Measurements from ENCODE around the gene AIMP2. TPM values are rescaled to one million over a fixed set of nuclear protein-coding genes. Genes with fewer than 3 reads are reported as not detected.

Gene AIMP2
- total and polyA plus RNA-seq, 2 of the 8 experiments (the other 6 are each of a cell fraction or from before 2014, with no cell fraction given): 85.6 to 99.0 TPM

DNA sequence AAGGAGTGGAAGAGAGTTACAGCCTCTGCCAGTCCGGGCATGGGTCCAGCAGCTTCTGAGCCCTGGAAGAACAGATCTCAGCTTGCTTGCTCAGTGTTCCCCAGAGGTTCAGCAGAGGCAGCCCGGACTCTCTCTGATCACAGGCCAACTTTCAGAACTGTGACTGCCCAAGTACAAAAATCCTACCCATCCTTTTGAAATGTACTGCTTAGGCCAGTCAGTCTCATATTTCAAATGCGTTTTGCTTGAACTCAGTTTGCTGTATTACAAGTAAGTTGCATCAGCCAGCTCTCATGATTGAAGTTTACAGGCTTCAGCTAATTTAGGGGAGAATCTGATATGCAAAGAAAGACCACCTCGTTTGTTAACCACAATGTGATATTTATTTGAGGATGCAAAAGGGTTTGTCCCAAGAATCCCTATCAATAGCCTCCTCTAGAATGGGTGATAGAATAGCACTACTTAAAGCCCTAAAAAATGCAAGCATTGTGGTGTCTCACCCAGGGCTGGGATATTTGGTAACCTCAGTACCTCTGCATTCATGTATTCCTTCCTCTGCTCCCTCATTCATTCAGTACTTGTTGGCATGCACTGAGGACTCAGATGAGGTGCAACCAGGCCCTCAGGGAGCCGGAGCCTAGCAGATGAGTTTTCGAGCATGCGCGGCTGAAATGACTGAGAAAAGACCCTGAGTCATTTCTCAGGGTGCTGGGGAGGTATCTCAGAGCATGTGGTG lies 7.0 kb downstream of the AIMP2 start:
- H3K27ac ChIP-seq (ENCODE audit: low read depth, low read length): no peak overlapping the region
- no peaks in the 10 kb centered on the region for H3K23me2 ChIP-seq (ENCODE audit: low read depth, low read length)
- H2AFZ ChIP-seq (ENCODE audit: low read length): no peak overlapping the region

More for the DNA sequence above, 7.0 kb downstream of the AIMP2 start:
- Histone ChIP-seq H2BK12ac (ENCODE audit: low read depth, low read length) (no peak overlapping the region), H3K18ac (ENCODE audit: extremely low read depth, low read length) (no peak overlapping the region), H3K36me3 (ENCODE audit: control insufficient read depth in 2 of 4, insufficient read depth in 4 of 4, low read length in 3 of 4) (peaks cover 36 to 84% (median 57%) of the 10 kb centered on the region in 4 experiments), H4K91ac (replicated peaks; ENCODE audit: insufficient read length, low read length) (no peak overlapping the region), H3K9ac (replicated peaks in 1 of 4; ENCODE audit: extremely low read depth in 1 of 4, low read depth in 3 of 4, low read length in 3 of 4) (no peak overlapping the region; a peak in 1 of 7 replicates), H3K4ac (replicated peaks; ENCODE audit: insufficient read length, low read depth, low read length) (no peak overlapping the region), H4K5ac (ENCODE audit: insufficient read length, low read depth, low read length) (no peak overlapping the region), H3K4me2 (ENCODE audit: insufficient read depth in 1 of 2, low read depth in 2 of 2, low read length in 2 of 2) (no peak overlapping the region), H2AK5ac (ENCODE audit: low read depth, low read length) (no peak overlapping the region), H3K79me1 (ENCODE audit: low read depth, low read length) (peaks cover 4% of the 10 kb centered on the region), H3K27me3 (replicated peaks in 1 of 4; ENCODE audit: control insufficient read depth in 3 of 4, extremely low read depth in 1 of 4, insufficient read depth in 3 of 4, low read length in 3 of 4) (no peaks in the 10 kb centered on the region), H2BK20ac (ENCODE audit: low read length) (no peak overlapping the region), H2BK120ac (replicated peaks; ENCODE audit: low read depth, low read length) (no peak overlapping the region), H3K14ac (ENCODE audit: insufficient read length) (no peak overlapping the region), H4K20me1 (replicated peaks in 1 of 2; ENCODE audit: control insufficient read depth in 1 of 2, insufficient read depth in 2 of 2, low read length in 2 of 2) (peaks cover 2 to 11% of the 10 kb centered on the region in 2 experiments), H2BK5ac (ENCODE audit: low read depth, low read length) (no peak overlapping the region), H3K79me2 (ENCODE audit: control insufficient read depth in 1 of 2, insufficient read depth in 2 of 2, low read length in 2 of 2) (peaks cover 2 to 32% of the 10 kb centered on the region in 2 experiments; a peak in 3 of 4 replicates), H3K9me3 (ENCODE audit: insufficient read depth in 2 of 2, low read depth in 1 of 2, low read length in 1 of 2) (no peaks in the 10 kb centered on the region), H3K4me3 (ENCODE audit: extremely low read depth in 1 of 4, insufficient read depth in 2 of 4, low read depth in 3 of 4, low read length in 4 of 4) (no peak overlapping the region), H3K56ac (replicated peaks; ENCODE audit: insufficient read length, low read depth, low read length) (no peak overlapping the region), H3K4me1 (replicated peaks in 1 of 4; ENCODE audit: control insufficient read depth in 3 of 4, insufficient read depth in 4 of 4, low read length in 3 of 4) (peaks cover 0 to 1% (median 0%) of the 10 kb centered on the region in 4 experiments; a peak in 1 of 7 replicates), H3K23ac (ENCODE audit: insufficient read length) (no peak overlapping the region), H2BK15ac (ENCODE audit: low read length) (no peak overlapping the region), H4K8ac (ENCODE audit: extremely low read depth, insufficient read depth, low read length) (no peak overlapping the region)
- WGBS, 2 experiments (ENCODE audit: extremely low coverage in 1 of 2, insufficient coverage in 1 of 2, insufficient read length in 1 of 2, insufficient replicate concordance in 2 of 2, low coverage in 1 of 2, low lambda C conversion rate in 2 of 2, missing lambda C conversion rate in 1 of 2): 89% methylated on average over 8 of the region's 8 CpGs; no CpG with 5 or more reads in 1 of the 2 experiments
- FAIRE-seq (no peak), DNase-seq (ENCODE audit: low read depth in 1 of 2, low spot score in 2 of 2) (no peak)
- CTCF ChIA-PET (ENCODE audit: partially characterized antibody): interaction anchor here (1.6 to 4.5 kb wide), 3 partner anchors 10 to 160 kb away, joined by 3 to 31 read pairs (median 8); no protein-coding TSS in a partner anchor
- POLR2A ChIA-PET (ENCODE audit: partially characterized antibody): interaction anchor here (1.1 to 1.8 kb wide), 4 partner anchors 9 to 19 kb away, joined by 3 to 13 read pairs (median 4); partner anchors contain the start of gene ANKRD61
- TF ChIP-seq POLR2AphosphoS5 (IDR thresholded peaks at IDR 0.05; ENCODE audit: low read depth, low read length): peak; percentile 21; the same call in 1 of the 2 replicates
- TF ChIP-seq GABPA (IDR thresholded peaks at IDR 0.05; ENCODE audit: borderline replicate concordance, insufficient read depth, low read length): no peak

Data from H1 (cell line).